HepG2 (cell line): ENCODE measurements around the gene PRSS53. TPM values are rescaled to one million over a fixed set of nuclear protein-coding genes. Genes with fewer than 3 reads are reported as not detected.

ENCODE experiments used
- HNRNPK ChIP-seq: fragments of 200-400 bp; formaldehyde crosslinking; IDR thresholded peaks from 2 replicates; pipeline ENCODE4 v1.6.1; 2018; ENCODE audit warnings: low read length, low read depth, moderate library complexity, mild to moderate bottlenecking; ENCODE audit not compliant: poor library complexity, severe bottlenecking
- IRF1 ChIP-seq: sonication (generic); formaldehyde crosslinking; IDR thresholded peaks from 2 replicates; pipeline ENCODE4 v1.4.0; 2020; ENCODE audit warnings: low read depth, mild to moderate bottlenecking, missing genetic modification reagents
- KDM1A ChIP-seq: IDR thresholded peaks from 2 replicates; pipeline ENCODE4 v1.6.1; 2016; ENCODE audit warnings: missing compliant biosample characterization
- KMT2B ChIP-seq: IDR thresholded peaks from 2 replicates; pipeline ENCODE4 v1.6.1; 2016; ENCODE audit warnings: missing genetic modification reagents, missing compliant biosample characterization
- MEF2D ChIP-seq: sonication (generic); formaldehyde crosslinking; IDR thresholded peaks from 2 replicates; pipeline ENCODE4 v1.5.1; 2020; ENCODE audit warnings: mild to moderate bottlenecking, missing genetic modification reagents
- PHF8 ChIP-seq: sonication (generic); formaldehyde crosslinking; IDR thresholded peaks from 2 replicates; pipeline ENCODE4 v1.5.0; 2020; ENCODE audit warnings: missing genetic modification reagents
- ZBTB44 ChIP-seq: sonication (generic); formaldehyde crosslinking; IDR thresholded peaks from 2 replicates; pipeline ENCODE4 v1.4.0; 2020; ENCODE audit warnings: missing genetic modification reagents
- ZNF3 ChIP-seq: IDR thresholded peaks from 2 replicates; pipeline ENCODE4 v1.7.0; 2017; ENCODE audit warnings: inconsistent platforms
- ZNF331 ChIP-seq: sonication (generic); formaldehyde crosslinking; IDR thresholded peaks from 2 replicates; pipeline ENCODE4 v1.4.0; 2020; ENCODE audit warnings: missing genetic modification reagents
- ZNF747 ChIP-seq: sonication (generic); formaldehyde crosslinking; IDR thresholded peaks from 2 replicates; pipeline ENCODE4 v1.8.1; 2023; ENCODE audit warnings: missing genetic modification reagents, mild to moderate bottlenecking, borderline replicate concordance
- ZSCAN31 ChIP-seq: sonication (generic); formaldehyde crosslinking; IDR thresholded peaks from 2 replicates; pipeline ENCODE4 v1.5.0; 2020; ENCODE audit warnings: low read depth, mild to moderate bottlenecking, missing genetic modification reagents
- polyA plus RNA-seq, 8 experiments: library from polyadenylated mRNA; depleted of rRNA in 3 of 8; stranded (reverse) in 7 of 8; unstranded in 1 of 8; fragments of >200 nt; fragmentation: Illumina TruSeq in 4 of 8; extraction: Trizol in 4 of 8; gene quantifications; 2 replicates each; pipeline versions ENCODE4 v1.2.1 to v1.2.3, GENCODE V29; 2011 to 2016; ENCODE audit warnings: low read depth in 4 of 8, missing spikeins in 1 of 8, mixed read lengths in 1 of 8; ENCODE audit not compliant: insufficient read depth in 1 of 8
- total RNA-seq, 5 experiments: library from RNA; depleted of rRNA; stranded (reverse); fragments of >200 nt; fragmentation: Illumina TruSeq; extraction: Trizol; gene quantifications; 2 replicates each; pipeline ENCODE4 v1.2.3, GENCODE V29; 2016; ENCODE audit warnings: low read depth in 1 of 5
- TF ChIP-seq, protein P1 (sequence below): sonication (generic); formaldehyde crosslinking; IDR thresholded peaks from 2 replicates; pipeline ENCODE4 v1.9.0; 2021; ENCODE audit warnings: mild to moderate bottlenecking, missing genetic modification reagents
- TF ChIP-seq, protein P2 (sequence below): sonication (generic); formaldehyde crosslinking; IDR thresholded peaks from 2 replicates; pipeline ENCODE4 v1.4.0; 2020; ENCODE audit warnings: missing genetic modification reagents, borderline replicate concordance
- TF ChIP-seq, protein P3 (sequence below): sonication (generic); formaldehyde crosslinking; conservative IDR thresholded peaks from 2 replicates; pipeline ENCODE4 v1.4.0; 2020; ENCODE audit warnings: missing genetic modification reagents
- TF ChIP-seq, protein P4 (sequence below): sonication (generic); formaldehyde crosslinking; IDR thresholded peaks from 2 replicates; pipeline ENCODE4 v1.5.1; 2020; ENCODE audit warnings: missing genetic modification reagents, mild to moderate bottlenecking, borderline replicate concordance

Gene PRSS53
- total and polyA plus RNA-seq, 2 of the 13 experiments (the other 11 are each of a cell fraction or from before 2014, with no cell fraction given): 2.2 to 7.4 TPM

GRCh38 chr16:31108035-31108793 lies 19.5 kb upstream of the PRSS53 start, which contains the start of gene BCKDK (continued):
- TF ChIP-seq, protein P1, sequence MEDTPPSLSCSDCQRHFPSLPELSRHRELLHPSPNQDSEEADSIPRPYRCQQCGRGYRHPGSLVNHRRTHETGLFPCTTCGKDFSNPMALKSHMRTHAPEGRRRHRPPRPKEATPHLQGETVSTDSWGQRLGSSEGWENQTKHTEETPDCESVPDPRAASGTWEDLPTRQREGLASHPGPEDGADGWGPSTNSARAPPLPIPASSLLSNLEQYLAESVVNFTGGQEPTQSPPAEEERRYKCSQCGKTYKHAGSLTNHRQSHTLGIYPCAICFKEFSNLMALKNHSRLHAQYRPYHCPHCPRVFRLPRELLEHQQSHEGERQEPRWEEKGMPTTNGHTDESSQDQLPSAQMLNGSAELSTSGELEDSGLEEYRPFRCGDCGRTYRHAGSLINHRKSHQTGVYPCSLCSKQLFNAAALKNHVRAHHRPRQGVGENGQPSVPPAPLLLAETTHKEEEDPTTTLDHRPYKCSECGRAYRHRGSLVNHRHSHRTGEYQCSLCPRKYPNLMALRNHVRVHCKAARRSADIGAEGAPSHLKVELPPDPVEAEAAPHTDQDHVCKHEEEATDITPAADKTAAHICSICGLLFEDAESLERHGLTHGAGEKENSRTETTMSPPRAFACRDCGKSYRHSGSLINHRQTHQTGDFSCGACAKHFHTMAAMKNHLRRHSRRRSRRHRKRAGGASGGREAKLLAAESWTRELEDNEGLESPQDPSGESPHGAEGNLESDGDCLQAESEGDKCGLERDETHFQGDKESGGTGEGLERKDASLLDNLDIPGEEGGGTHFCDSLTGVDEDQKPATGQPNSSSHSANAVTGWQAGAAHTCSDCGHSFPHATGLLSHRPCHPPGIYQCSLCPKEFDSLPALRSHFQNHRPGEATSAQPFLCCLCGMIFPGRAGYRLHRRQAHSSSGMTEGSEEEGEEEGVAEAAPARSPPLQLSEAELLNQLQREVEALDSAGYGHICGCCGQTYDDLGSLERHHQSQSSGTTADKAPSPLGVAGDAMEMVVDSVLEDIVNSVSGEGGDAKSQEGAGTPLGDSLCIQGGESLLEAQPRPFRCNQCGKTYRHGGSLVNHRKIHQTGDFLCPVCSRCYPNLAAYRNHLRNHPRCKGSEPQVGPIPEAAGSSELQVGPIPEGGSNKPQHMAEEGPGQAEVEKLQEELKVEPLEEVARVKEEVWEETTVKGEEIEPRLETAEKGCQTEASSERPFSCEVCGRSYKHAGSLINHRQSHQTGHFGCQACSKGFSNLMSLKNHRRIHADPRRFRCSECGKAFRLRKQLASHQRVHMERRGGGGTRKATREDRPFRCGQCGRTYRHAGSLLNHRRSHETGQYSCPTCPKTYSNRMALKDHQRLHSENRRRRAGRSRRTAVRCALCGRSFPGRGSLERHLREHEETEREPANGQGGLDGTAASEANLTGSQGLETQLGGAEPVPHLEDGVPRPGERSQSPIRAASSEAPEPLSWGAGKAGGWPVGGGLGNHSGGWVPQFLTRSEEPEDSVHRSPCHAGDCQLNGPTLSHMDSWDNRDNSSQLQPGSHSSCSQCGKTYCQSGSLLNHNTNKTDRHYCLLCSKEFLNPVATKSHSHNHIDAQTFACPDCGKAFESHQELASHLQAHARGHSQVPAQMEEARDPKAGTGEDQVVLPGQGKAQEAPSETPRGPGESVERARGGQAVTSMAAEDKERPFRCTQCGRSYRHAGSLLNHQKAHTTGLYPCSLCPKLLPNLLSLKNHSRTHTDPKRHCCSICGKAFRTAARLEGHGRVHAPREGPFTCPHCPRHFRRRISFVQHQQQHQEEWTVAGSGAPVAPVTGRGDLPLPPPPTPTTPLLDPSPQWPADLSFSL (CRISPR knock-in tag): no peak
- TF ChIP-seq, protein P2, sequence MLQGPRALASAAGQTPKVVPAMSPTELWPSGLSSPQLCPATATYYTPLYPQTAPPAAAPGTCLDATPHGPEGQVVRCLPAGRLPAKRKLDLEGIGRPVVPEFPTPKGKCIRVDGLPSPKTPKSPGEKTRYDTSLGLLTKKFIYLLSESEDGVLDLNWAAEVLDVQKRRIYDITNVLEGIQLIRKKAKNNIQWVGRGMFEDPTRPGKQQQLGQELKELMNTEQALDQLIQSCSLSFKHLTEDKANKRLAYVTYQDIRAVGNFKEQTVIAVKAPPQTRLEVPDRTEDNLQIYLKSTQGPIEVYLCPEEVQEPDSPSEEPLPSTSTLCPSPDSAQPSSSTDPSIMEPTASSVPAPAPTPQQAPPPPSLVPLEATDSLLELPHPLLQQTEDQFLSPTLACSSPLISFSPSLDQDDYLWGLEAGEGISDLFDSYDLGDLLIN (CRISPR knock-in tag): no peak
- TF ChIP-seq, protein P3, sequence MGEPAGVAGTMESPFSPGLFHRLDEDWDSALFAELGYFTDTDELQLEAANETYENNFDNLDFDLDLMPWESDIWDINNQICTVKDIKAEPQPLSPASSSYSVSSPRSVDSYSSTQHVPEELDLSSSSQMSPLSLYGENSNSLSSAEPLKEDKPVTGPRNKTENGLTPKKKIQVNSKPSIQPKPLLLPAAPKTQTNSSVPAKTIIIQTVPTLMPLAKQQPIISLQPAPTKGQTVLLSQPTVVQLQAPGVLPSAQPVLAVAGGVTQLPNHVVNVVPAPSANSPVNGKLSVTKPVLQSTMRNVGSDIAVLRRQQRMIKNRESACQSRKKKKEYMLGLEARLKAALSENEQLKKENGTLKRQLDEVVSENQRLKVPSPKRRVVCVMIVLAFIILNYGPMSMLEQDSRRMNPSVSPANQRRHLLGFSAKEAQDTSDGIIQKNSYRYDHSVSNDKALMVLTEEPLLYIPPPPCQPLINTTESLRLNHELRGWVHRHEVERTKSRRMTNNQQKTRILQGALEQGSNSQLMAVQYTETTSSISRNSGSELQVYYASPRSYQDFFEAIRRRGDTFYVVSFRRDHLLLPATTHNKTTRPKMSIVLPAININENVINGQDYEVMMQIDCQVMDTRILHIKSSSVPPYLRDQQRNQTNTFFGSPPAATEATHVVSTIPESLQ (CRISPR knock-in tag): 0 out of 2 replicates have a peak, but pooled peaks have one; percentile 23
- TF ChIP-seq ZSCAN31 (CRISPR knock-in tag): peak; percentile 80
- TF ChIP-seq ZNF747 (CRISPR knock-in tag): peak; percentile 72; the same call in 1 of the 2 replicates
- no peak for TF ChIP-seq KDM1A (CRISPR knock-in tag)
- TF ChIP-seq, protein P4, sequence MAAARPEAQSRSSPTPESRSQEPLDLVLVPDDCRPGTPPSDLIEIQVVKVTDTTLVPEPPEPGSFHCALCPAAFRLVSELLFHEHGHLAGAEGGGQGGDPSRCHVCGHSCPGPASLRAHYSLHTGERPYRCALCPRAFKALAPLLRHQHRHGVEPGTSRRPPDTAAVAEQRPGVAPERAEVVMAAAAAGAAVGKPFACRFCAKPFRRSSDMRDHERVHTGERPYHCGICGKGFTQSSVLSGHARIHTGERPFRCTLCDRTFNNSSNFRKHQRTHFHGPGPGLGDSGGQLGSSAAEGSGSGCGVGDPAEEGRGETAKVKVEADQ (CRISPR knock-in tag): peak; percentile 51; the same call in 1 of the 2 replicates
- no peak for TF ChIP-seq MEF2D (CRISPR knock-in tag)
- TF ChIP-seq ZBTB44: 0 out of 2 replicates have a peak, but pooled peaks have one; percentile 68
- peak; percentile 68 for TF ChIP-seq HNRNPK
- TF ChIP-seq PHF8 (CRISPR knock-in tag): peak; percentile 90
- 0 out of 2 replicates have a peak, but pooled peaks have one; percentile 19 for TF ChIP-seq ZNF331 (CRISPR knock-in tag)
- TF ChIP-seq IRF1 (CRISPR knock-in tag): no peak
- TF ChIP-seq ZNF3 (CRISPR knock-in tag): no peak; the same call in 1 of the 2 replicates
- peak; percentile 52; the same call in 1 of the 2 replicates for TF ChIP-seq KMT2B (CRISPR knock-in tag)
